ENCODE results near the gene RNF144B.

The RNF144B gene

DNA sequence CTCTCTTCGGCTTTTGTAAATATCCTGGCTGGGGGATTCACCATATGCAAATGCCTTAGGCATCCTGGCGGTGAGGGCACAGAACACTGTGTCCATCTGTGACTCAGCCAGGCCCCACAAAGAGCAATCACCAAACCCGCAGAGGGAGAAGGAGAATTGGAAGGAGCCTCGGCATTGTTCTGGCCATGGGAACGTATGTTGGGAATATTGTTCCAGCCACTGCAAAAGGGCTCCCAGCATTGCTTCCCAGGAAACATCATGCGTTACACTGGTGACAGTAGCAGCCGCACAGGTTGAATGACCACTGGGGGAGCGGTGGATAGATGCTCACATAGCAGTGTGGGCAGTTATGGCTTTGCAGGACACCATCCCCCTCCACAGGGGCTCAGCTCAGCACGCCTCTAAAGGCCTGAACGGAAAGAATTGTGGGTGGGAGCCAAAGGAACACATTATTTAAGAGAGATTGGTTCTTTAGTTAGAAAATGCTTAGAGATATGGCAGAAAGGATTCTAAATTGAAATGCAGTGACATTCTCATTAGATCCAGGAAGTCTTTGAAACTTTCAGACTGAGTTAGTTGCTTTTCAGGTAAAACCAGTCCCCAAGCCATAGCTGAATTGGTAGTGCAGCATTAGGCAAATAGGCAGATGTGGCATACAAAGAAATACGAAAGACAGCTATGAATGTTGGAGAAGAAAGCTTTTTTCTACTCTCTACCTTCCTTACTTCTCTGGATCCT lies 104.3 kb downstream of the RNF144B start:
- DNase-seq = no peak

DNA sequence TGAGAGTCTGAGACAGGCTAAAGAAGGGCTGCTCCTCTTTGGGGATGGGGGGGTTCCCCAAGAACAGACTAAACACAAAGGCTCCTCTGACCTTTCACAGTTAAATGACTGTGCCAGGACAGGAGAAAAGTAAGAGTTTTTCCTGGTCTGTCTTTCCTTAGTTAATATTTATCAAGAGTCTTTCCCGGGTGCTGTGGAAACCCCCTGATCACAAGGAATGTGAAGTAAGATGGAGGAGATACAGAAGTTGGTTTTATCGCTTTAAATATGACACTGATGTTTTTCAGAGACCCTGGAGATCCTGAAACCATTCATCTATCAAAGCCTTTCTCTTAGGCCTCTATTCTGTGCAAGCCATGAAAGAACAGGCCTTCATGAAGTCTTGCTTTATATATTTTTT lies 105.8 kb downstream of the RNF144B start:
- DNase-seq = no peak

DNA sequence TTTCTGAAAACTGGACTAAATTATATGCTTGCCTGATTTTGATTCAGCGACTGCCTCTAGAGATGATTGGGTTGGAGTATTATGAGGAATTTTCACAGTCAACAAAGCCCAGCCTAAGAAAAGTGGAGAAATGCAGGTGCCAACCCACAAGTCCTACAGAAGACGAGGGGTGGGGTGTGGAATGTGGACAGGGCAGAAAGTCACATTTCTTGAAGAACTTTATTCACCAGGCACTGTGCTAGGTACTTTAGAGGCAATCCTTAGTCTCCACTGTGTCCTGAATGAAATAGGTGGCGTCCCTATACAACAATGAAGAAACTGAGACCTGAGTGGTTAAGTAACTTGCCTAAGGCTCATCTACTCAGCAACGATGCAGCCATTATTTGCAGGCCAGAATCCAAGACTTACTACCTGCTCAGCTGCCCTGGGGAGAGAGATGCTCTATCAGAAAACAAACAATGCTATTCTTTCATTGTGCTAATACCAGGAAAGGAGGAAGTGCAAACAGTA lies 106.3 kb downstream of the RNF144B start:
- no peak for DNase-seq

DNA sequence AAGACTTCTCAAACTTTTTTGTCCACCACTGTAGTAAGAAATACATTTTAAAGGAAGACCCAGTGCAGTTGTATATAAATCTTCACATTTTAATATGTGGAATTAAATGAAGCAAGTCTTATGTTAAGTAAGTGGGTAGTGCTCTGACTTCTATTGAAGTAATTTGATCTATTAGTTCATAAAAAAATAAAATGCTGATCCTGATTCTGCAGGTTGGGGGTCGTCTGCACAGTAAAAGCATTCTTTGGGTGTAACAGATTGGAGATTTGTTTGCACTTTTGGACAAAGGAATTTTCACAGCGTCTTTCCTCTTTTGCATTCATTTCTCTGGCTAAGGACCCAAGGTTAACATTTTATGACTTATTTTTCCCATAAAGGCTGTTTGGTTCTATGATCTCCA lies 106.8 kb downstream of the RNF144B start:
- DNase-seq = no peak

DNA sequence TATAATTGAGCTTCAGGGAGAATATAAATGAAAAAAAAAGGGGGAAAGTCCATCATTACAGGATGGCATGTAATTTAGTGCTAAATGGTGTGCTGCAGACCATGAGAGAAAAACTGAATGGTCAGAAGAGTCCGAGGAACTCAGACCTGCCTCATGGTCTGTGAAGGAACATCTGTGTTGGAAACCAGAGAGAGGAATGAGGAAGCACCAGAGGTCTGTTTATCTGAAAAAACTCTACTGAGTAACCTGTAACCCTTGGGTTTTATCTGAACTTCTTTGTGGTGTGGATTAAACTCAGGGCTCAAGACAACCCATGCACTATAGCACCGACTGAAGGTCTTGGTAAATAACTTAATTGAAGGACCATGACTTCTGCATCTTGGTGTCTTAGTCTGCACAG lies 108.1 kb downstream of the RNF144B start:
- no peak for DNase-seq

DNA sequence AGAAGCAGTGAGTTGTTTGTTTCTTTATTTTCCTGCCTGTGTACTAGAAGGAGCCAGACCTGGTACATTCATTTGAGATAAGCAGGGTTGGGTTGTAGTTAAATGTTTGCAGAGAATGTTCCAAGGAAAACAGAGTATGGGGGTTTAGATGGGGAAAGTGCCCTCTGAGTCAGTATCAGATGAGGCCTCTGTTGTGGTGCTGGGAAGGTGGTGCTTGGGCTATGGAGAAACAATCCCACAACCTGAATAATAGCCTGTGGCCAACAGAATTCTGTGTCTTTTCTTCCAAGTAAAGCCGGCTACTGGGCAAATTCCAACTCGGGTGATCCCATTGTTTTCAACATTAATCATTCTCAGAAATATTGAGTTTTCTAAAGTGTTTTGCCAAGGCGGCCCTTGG lies 109.3 kb downstream of the RNF144B start:
- no peak for DNase-seq

DNA sequence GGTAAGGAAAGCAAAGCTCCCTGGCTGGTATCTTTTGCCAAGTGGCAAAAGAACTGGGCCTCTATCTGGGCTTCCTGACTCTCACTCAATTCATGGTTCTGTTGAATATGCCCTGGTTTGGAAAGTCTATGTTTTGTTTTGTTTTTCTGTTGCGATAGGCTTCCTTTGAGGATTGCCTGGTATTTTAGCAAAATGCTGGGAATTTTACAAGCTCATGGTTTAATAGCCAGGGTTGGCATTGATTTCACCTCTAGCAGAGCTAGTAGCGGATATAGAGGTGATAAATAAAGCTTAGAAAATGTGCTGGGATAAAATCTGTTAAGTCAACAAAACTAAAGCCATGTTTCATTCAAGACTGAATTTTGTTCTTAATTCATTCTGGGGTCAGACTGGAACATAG lies 109.9 kb downstream of the RNF144B start:
- DNase-seq = no peak

DNA sequence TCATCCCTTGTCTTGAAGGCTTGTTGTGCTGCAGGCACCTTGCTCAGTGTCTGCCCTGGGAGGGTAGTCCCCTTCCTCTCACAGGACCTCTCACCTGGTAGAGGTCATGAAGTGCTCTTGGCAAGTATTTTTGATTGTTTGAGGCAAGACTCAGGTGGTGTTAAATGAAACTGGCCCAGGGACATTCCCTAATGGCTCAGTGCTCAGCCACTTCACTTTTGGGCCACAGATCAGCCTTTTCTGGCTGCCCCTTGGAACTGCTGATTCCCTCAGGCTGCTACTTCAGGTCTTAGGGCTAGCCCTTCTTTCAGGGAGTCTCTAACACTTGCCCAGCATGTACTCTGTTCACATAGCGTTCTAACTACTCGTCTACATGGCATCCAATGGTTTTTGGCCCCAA lies 111.3 kb downstream of the RNF144B start:
- DNase-seq = no peak

DNA sequence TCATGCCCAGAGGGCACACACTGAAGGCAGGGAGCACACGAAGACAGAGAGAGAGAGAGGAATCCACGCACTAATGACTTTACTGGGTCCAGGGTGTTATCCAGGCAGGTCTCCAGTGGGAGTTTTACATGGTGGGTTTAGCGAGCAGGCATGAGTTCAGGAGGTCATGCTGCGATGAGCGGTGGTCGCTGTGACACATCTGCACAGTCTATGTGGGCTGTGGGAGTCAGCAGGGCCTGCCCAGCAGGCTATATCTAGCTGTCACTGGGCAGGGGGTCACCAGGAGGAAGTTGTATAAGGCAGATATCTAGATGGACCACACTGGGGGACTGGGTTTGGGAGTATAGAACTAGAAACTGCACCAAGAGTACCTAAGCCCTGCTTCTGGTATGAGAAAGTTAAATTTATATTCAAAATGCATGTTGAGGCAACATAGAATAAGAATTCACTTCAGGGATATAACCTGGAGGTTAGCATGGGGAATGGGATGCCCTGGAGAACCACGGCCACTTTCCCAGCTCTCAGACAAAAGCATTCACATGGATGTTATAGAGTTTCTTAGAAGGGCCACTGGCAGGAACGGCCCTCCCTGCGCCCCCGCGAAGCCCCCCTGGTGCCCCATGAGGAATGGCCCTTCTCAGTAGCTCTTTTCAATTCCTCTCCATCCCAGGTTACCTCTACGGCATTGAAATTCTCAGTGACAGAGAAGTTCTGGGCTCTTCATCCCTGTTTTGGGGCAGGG lies 113.9 kb downstream of the RNF144B start:
- no peak for DNase-seq

DNA sequence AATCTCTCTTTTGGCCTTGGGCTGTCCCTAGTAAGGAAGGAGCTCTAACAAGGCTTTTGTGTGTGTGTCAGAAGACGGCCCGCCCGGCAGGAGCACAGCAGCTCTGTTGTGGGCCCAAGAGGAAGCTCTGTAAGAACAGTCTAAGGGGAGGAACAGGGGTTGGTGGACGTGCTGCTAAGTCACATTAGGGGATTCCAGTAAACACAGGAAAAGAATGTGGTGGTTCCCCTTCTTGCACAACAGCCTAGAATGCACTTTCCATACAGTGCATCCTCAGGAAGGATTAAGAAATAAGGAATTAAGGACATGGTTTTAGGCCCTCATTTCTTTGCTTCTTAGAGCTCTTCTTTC lies 114.5 kb downstream of the RNF144B start:
- no peak for DNase-seq

DNA sequence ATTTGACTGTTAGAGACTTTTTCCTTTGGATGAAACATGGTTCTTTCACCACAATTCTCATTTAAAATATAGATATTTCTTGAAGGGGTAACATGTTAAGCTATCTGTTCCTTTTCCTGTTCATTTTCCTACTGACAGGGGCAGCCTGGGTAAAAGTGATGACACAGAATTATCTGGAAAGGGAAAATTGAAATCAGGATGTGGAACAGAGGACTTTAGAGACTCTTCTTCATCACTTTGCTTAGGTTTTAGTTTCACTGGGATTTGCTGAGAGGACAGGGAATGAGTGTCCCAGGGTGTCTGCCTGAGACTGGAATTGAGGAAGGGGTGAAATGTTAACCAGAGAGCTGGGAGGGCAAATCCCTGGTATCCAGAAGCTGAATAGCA lies 116.0 kb downstream of the RNF144B start:
- no peak for DNase-seq

DNA sequence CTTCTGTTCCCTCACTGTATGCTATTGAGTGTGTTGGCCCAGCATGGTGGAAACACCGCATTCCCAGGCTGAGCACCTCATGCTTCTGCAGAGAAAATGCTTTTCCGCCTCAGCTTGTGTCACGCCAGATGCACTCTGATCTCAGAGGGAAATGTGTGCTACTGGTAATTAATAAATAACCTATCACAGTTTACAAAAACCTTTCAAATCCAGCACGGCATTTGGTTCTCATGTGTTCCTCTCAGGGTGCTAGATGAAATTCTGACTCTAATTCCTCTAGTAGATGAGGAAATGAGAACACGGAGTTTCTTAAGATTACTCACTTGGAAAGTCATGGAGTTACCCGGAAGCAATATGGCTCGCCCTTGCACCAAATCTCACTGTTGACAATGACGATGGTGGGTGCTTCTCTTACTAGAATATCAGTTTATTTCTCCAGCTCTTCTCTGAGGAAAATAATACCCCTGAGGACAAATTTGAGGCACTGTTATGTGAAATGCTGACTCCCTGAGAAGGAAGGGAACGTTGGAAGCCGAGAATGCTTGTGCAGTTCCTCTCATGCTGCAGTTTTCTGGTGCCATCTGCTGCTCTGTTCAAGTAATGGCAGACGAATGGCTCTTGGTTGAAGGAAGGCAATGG lies 116.6 kb downstream of the RNF144B start:
- peak; percentile 4 for DNase-seq

DNA sequence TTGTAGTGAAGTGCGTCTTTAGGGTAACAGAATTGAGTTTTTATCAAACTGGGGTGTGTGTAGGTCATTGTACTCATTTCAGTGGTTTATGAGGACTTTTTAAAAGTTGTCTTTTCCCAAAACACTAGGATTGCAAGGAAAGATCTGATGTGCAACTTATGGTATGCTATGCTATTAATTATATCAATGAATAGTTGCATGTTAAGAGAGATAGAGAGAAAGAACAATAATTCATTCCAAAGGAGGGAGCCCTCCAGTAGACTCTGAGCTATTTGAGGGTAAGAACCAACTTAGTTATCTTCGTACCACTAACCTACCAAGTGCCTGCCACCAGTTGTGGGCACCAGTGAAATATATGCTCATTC lies 117.1 kb downstream of the RNF144B start:
- no peak for DNase-seq

DNA sequence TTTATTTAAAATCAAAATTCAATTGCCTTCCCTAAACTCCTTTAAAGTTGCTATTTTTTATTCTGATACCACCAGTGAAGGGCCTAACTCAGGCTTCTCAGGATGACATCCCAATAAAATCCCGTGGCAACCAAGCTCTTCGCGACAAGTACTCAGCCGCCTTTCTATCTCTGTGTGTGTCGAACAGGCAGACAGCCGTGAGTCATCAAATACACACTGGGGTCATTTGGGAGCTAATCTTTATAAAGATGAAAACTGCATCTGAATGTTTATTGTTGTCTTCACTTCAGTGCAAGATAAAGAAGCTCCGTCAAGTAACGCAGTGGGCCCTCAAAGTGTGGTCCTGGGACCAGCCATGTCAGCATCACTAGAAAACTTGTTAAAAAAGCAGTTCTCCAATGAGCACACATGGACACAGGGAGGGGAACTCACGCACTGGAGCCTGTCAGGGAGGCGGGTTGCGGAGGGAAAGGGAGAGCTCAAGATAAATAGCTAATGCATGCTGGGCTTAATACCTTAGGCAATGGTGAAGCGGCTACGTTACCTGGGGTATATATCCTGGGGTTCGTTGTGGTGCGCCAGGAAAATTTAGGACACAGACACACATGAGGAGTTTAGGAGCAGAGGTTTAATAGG lies 119.3 kb downstream of the RNF144B start:
- no peak for DNase-seq

DNA sequence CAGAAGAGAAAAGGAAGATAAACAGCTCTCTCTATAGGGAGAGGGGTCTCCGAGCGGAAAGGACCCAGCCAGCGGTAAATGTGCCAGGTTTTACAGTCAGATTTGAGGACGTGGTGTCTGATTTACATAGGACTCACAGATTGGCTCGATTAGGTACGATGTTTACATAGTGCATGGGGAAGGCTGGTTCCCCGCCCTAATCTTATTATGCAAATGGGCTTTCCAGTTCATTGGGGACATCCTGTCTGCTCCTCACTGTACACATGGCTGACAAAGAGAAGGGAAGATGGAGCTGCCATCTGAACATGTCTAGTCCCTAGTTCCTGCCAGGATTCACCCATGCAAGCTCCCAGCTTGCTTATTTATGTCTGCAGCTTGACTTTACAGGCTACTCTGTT lies 119.9 kb downstream of the RNF144B start:
- DNase-seq = no peak

DNA sequence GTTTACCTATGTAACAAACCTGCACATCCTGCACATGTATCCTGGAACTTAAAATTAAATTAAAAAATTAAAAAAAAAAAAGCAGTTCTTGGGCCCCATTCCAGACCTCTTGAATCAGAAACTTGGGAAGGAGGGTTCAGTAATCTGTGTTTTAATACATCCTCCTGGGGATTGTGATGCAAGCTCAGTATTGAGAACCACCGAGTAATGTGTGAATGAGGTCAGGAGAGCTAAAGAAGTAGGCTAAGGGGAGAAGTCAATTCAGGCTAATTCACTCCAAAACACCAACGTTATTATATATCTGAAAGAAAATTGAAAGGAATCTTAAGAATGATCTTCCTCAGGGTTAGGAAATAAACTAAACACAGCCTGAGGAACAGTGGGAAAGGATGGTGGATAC lies 120.4 kb downstream of the RNF144B start:
- DNase-seq = no peak

DNA sequence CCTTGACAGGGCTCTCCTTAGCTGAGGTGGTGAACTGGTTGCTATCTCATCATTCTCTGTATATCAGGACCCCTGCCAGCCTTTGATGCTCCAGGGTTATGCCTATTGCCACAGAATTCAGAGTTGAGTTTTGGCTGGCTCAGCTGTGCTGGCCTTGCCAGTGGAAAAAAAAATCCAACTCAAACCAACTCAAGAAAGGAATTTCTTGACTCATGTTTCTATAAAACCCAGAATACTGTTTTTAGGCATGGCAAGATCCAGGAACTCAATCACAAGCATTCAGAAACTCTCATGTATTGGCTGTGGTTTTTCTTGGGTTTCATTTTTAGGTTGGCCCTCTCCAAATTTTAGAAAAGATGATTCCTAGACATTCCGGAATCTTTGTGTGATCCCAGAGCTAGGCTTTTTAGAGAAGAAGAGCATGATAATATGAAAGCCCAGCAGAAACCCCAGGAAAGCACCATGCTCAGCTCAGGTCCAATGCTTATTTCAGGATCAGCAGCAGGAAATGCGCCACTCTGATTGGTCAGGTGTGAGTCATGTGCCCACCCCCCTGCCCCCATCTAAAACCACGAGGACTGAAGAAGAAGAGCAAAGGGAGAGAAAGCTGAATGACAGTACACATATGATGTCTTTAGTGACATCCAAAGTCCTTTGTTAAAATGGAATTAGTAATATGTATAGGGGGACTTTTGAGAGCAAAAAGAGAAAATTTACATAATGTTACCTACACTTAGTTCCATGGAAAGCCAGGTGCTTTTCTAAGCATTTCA lies 122.9 kb downstream of the RNF144B start:
- no peak for DNase-seq

DNA sequence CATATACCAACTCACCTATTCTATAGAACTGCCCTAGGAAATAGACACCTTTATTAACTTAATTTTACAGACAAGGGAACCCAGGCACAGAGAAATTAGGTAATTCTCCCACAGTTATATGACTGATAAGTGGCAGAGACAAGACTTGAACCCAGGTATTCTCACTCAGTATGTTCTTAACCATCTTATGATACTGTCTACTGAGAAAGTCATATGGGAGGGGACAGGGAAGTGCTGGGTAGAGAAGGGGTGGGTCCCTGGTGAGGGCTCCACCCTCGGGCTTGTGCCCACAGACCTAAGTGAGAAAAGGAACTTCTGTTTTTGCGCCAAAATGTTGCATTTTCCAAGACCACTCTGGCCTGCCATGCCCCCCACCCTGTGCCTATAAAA lies 123.5 kb downstream of the RNF144B start:
- DNase-seq = no peak

DNA sequence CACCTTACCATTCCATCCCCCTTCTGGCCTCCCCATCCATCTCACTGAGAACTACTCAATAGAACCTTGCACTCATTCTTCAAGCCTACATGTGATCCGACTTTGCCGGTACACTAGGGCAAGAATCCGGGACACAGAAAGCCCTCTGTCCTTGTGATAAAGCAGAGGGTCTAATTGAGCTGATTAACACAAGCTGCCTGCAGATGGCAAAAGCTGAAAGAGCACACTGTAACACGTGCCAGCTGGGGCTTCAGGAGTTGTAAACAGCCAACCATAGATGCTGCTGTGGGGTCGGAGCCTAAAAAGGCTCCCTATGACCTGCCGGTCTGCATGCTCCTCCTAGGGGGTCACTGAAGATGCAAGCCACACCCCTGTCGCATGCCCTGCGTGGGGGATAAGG lies 124.1 kb downstream of the RNF144B start:
- no peak for DNase-seq

DNA sequence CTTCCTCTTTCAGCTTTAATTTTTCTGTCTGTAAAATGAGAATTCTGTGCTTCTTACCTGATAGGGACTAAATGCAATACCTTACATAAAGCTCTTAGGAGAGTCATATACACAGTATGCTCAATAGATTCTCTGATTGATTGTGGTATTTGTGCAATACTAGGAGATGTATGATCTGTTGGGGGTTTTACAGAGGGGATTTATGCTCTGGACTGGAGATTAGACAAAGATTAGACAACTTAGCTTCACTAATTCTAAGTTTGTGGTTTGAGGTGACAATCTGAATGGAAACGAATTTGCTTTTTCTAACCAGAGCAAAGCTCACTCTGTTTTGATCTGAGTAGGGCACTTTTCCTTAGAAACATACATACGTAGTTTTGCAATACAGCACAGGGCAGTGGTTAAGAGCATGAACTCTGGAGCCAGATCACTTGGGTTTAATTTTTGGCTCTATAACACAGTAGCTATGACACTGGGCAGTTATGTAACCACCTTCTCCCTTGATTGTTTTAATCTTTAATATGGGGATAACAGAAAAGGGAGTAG lies 126.2 kb downstream of the RNF144B start:
- DNase-seq = no peak

DNA sequence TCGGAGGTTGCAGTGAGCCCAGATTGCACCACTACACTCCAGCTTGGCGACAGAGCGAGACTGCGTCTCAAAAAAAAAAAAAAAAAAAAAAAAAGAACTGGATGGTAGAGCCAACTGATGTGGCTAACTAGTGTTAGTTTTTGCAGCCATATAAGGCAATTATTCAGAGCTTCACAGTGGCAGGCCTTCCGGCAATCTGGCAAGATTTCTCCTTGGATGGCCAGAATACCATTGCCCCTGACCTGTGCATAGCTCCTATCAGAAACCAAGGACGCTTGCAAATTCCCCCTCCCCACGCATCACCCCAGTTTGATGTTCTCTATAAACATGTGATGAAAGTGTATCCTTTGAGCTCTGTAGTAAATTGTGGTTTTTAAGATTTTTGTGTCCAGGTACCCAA lies 127.0 kb downstream of the RNF144B start:
- no peak for DNase-seq

DNA sequence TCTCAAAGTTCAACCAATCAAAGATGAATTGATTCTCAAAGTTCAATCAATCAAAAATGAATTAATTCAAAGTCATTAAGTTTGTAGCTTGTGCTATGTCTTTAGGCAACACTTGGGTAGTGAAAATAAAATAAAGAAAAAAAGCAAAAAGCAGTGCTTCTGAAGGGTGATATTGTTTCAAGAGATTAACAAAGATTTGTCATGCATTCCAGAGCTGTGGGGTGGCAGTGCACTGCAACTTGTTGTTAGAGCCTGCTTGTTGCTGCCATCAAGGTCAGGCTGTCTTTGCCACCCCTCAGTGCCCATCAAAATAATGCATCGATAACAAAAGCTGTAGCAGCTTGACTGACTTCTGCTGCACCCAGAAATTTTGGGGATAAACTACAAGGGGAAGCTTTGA lies 128.6 kb downstream of the RNF144B start:
- no peak for DNase-seq

All from activated naive CD4-positive, alpha-beta T cell treated with Interleukin-2 at 50 U/mL for 16 hours (primary cell).